ENCODE data around the gene XRCC5. TPM values are rescaled to one million over a fixed set of nuclear protein-coding genes. Genes with fewer than 3 reads are reported as not detected.

XRCC5 gene
- total and polyA plus RNA-seq, 7 experiments from 2014 or later = 168 to 347 (median 231) TPM

DNA sequence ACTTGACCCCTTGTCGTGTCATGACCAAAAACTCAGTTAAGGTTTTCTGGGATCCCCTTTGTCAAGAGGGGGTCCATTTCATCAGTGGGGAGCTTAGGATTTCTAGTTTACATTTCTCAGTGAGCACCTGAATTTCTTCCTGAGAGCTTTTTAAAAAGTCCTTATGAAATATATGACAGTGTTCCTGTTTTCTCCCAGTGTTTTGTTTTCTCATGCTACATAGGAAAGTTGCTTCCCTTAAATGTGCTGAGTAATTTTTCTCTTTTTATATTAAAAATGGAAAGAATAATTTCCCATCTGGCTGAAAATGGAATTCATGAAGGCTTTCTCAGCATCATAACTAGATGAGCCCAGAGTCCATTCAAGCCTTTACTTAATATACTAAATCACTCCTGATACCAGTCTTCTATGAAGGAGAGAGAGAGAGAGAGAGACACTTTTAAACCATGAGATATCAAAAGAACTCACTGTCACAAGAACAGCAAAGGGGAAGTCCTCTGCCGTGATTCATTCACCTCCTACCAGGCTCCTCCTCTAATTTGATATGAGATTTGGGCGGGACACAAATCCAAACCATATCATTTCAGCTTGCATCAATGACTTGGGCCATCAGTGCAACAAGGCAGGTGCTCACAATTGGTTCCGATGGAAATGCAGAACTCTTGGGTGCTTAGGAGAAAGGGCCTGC is 61.1 kb downstream of the XRCC5 start:
- DNase-seq (no peak), ATAC-seq (peak; percentile 36)
- no peaks in the 10 kb centered on the region for H3K27me3 ChIP-seq (ENCODE audit: control insufficient read depth in 2 of 2, insufficient read depth in 2 of 2, low read length in 2 of 2)
- H3K4me3 ChIP-seq (ENCODE audit: low read length) = no peak overlapping the region
- Mint-ChIP-seq H3K4me1 (peaks cover 20 to 79% (median 68%) of the 10 kb centered on the region in 7 donors), H3K36me3 (peaks cover 17 to 72% (median 54%) of the 10 kb centered on the region in 5 donors), H3K4me3 (no peak overlapping the region), H3K27me3 (no peaks in the 10 kb centered on the region), H3K9me3 (peaks cover 0 to 3% (median 0%) of the 10 kb centered on the region in 11 donors), H3K27ac (peak overlapping the region in 3 of 9 donors; percentile 48 to 61 (median 58))
- peaks cover under 1 to 54% (median 17%) of the 10 kb centered on the region in 3 experiments for H3K36me3 ChIP-seq (ENCODE audit: control insufficient read depth in 2 of 3, insufficient read depth in 3 of 3, low read length in 3 of 3)
- ChIA-PET CTCF (no interaction called here), POLR2A (interaction anchor here (0.6 to 1.3 kb wide), 3 partner anchors 18 to 32 kb away, joined by 3 to 6 read pairs (median 3); no protein-coding TSS in a partner anchor)
- no peaks in the 10 kb centered on the region for H3K9me3 ChIP-seq (ENCODE audit: control insufficient read depth in 2 of 3, low read length in 3 of 3)
- H3K27ac ChIP-seq (ENCODE audit: low read depth, low read length) = no peak overlapping the region
- intact Hi-C loops (cut with micrococcal nuclease) = no loop called here
- H3K4me1 ChIP-seq (ENCODE audit: control insufficient read depth in 2 of 2, insufficient read depth in 2 of 2, low read length in 2 of 2) = no peaks in the 10 kb centered on the region

DNA sequence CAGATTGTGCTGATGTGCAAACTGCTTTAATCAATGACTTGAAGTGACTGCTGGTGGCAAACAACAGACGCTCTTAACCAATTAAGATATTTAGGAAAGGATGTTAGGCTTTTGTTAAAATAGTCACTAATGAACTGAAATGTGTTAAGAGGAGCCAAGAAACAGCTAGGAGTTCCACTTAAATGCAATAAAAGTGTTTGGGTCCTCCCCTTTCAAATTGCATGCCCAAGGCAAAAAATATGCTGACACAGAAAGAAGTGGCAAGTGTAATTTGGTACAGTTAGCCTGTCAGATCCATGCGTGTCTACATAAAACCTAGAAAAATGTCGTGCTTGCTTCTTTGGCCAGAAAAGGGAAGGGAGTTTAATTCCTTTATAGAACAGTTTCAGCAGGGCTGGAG is 61.9 kb downstream of the XRCC5 start:
- ATAC-seq = no peak
- H3K4me3 Mint-ChIP-seq = no peak overlapping the region
- H3K27me3 Mint-ChIP-seq = no peaks in the 10 kb centered on the region
- CTCF ChIA-PET = no interaction called here
- Histone ChIP-seq H3K27me3 (ENCODE audit: control insufficient read depth in 2 of 2, insufficient read depth in 2 of 2, low read length in 2 of 2) (no peaks in the 10 kb centered on the region), H3K27ac (ENCODE audit: low read depth, low read length) (no peak overlapping the region), H3K9me3 (ENCODE audit: control insufficient read depth in 2 of 3, low read length in 3 of 3) (no peaks in the 10 kb centered on the region), H3K36me3 (ENCODE audit: control insufficient read depth in 2 of 3, insufficient read depth in 3 of 3, low read length in 3 of 3) (peaks cover 0 to 53% (median 10%) of the 10 kb centered on the region in 3 experiments), H3K4me3 (ENCODE audit: low read length) (no peak overlapping the region), H3K4me1 (ENCODE audit: control insufficient read depth in 2 of 2, insufficient read depth in 2 of 2, low read length in 2 of 2) (no peaks in the 10 kb centered on the region)
- peaks cover 17 to 78% (median 66%) of the 10 kb centered on the region in 7 donors for H3K4me1 Mint-ChIP-seq
- intact Hi-C loops (cut with micrococcal nuclease) = no loop called here
- H3K36me3 Mint-ChIP-seq = peaks cover 21 to 72% (median 52%) of the 10 kb centered on the region in 5 donors
- H3K9me3 Mint-ChIP-seq = peaks cover 0 to 3% (median 0%) of the 10 kb centered on the region in 11 donors
- DNase-seq = no peak
- POLR2A ChIA-PET = interaction anchor here (1.3 kb wide), 1 partner anchor 18 kb away, joined by 3 read pairs; no protein-coding TSS in a partner anchor
- H3K27ac Mint-ChIP-seq = peak overlapping the region in 1 of 9 donors; percentile 61

DNA sequence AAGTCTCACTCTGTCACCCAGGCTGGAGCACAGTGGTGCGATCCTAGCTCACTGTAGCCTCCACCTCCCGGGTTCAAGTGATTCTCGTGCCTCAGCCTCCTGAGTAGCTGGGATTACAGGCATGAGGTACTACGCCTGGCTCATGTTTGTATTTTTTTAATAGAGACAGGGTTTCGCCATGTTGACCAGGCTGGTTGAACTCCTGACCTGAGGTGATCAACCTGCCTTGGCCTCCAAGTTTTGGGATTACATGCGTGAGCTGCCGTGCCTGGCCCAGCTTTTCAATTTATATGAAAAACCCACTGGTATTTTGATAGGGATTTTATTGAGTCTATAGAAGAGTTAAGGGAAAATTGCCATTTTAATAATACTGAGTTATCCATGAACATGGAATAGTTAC is 63.3 kb downstream of the XRCC5 start:
- DNase-seq = no peak
- Histone ChIP-seq H3K4me3 (ENCODE audit: low read length) (no peak overlapping the region), H3K27me3 (ENCODE audit: control insufficient read depth in 2 of 2, insufficient read depth in 2 of 2, low read length in 2 of 2) (no peaks in the 10 kb centered on the region), H3K27ac (ENCODE audit: low read depth, low read length) (no peak overlapping the region), H3K9me3 (ENCODE audit: control insufficient read depth in 2 of 3, low read length in 3 of 3) (no peaks in the 10 kb centered on the region), H3K4me1 (ENCODE audit: control insufficient read depth in 2 of 2, insufficient read depth in 2 of 2, low read length in 2 of 2) (no peaks in the 10 kb centered on the region), H3K36me3 (ENCODE audit: control insufficient read depth in 2 of 3, insufficient read depth in 3 of 3, low read length in 3 of 3) (peaks cover 0 to 45% (median 10%) of the 10 kb centered on the region in 3 experiments)
- ChIA-PET POLR2A (no interaction called here), CTCF (no interaction called here)
- Mint-ChIP-seq H3K27me3 (no peaks in the 10 kb centered on the region), H3K27ac (peak overlapping the region in 1 of 9 donors; percentile 40), H3K9me3 (peaks cover 0 to 3% (median 0%) of the 10 kb centered on the region in 11 donors), H3K4me3 (no peak overlapping the region), H3K36me3 (peaks cover 21 to 76% (median 54%) of the 10 kb centered on the region in 5 donors), H3K4me1 (peaks cover 21 to 80% (median 68%) of the 10 kb centered on the region in 7 donors)
- intact Hi-C loops (cut with micrococcal nuclease) = no loop called here
- ATAC-seq = no peak

DNA sequence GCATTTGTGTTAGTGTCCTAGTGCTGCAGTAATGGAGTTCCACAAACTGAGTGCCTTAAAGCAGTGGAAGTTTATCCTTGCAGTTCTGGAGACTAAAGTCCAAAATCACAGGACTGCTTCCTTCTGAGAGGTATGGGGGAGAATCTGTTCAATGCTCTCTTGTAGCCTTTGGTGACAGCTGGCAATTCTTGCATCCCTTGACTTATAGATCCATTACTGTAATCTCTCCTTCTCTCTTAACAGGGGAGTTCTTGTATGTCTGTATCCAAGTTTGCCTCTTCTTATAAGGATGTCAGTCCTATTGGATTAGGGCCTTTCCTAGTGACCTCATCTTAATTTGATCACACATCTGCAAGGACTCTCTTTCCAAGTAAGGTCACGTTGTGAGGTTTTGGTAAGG is 69.9 kb downstream of the XRCC5 start:
- DNase-seq = no peak
- Histone ChIP-seq H3K36me3 (ENCODE audit: control insufficient read depth in 2 of 3, insufficient read depth in 3 of 3, low read length in 3 of 3) (peaks cover 0 to 44% (median 5%) of the 10 kb centered on the region in 3 experiments), H3K27me3 (ENCODE audit: control insufficient read depth in 2 of 2, insufficient read depth in 2 of 2, low read length in 2 of 2) (no peaks in the 10 kb centered on the region), H3K27ac (ENCODE audit: low read depth, low read length) (no peak overlapping the region), H3K4me3 (ENCODE audit: low read length) (no peak overlapping the region), H3K4me1 (ENCODE audit: control insufficient read depth in 2 of 2, insufficient read depth in 2 of 2, low read length in 2 of 2) (peaks cover 0 to 6% of the 10 kb centered on the region in 2 donors), H3K9me3 (ENCODE audit: control insufficient read depth in 2 of 3, low read length in 3 of 3) (no peaks in the 10 kb centered on the region)
- H3K27me3 Mint-ChIP-seq = no peaks in the 10 kb centered on the region
- peaks cover 49 to 91% (median 87%) of the 10 kb centered on the region in 7 donors for H3K4me1 Mint-ChIP-seq
- H3K9me3 Mint-ChIP-seq = peaks cover 0 to 3% (median 0%) of the 10 kb centered on the region in 11 donors
- no peak overlapping the region for H3K4me3 Mint-ChIP-seq
- peaks cover 28 to 76% (median 53%) of the 10 kb centered on the region in 5 donors for H3K36me3 Mint-ChIP-seq
- ATAC-seq = no peak
- ChIA-PET CTCF (no interaction called here), POLR2A (no interaction called here)
- intact Hi-C loops (cut with micrococcal nuclease) = no loop called here
- peak overlapping the region in 5 of 9 donors; percentile 3 to 86 (median 29) for H3K27ac Mint-ChIP-seq

DNA sequence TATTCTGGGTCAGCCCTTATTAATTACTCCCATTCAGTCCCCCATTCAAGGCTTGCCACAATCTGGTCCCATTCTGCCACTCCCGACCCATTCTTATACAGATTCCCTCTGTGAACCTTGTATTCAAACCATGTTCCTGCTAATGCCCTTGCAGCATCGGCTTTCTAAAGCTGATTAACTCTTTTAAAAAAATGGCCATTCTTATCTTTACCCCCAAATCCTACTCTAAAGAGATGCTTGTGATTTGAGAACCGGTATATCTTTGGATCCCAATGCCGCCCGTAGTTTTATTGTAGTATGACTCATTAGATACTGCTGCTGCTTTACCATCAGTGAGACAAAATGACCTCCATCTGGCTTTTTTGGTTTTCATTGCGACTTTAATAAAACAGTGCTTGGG is 72.2 kb downstream of the XRCC5 start:
- peaks cover 64 to 92% (median 85%) of the 10 kb centered on the region in 7 donors for H3K4me1 Mint-ChIP-seq
- no peak overlapping the region for H3K27ac ChIP-seq (ENCODE audit: low read depth, low read length)

DNA sequence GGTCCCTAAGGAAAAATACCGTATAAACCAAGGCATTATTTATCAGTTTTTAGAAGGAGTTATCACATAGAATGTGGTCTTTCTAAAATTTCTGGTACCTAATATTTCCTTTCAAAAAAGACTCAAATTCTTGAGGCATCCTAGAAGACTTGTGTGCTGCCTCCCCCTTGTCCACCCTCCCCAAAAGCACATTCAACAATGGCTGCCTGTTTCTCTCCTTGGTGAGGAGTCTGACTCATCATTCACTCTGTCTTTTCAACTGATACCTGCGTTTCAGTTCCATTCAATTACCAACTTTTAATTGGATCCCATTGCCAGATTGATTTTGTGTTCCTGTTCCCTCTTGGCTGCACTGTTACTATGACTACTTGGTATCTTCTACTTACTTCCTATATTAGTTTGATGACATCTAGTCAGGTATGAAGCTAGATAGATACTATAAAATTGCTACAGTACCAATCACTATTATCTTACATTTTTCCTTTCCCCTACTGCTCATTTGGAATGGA is 72.9 kb downstream of the XRCC5 start:
- peaks cover 64 to 92% (median 85%) of the 10 kb centered on the region in 7 donors for H3K4me1 Mint-ChIP-seq
- peak overlapping the region in 7 of 9 donors; percentile 9 to 84 (median 44) for H3K27ac Mint-ChIP-seq
- POLR2A ChIA-PET = no interaction called here
- intact Hi-C loops (cut with micrococcal nuclease) = no loop called here
- H3K36me3 Mint-ChIP-seq = peaks cover 17 to 62% (median 35%) of the 10 kb centered on the region in 5 donors
- CTCF ChIA-PET = no interaction called here
- no peaks in the 10 kb centered on the region for H3K27me3 Mint-ChIP-seq
- H3K4me3 Mint-ChIP-seq = peak overlapping the region in 3 of 10 donors; percentile 6 to 21 (median 16)
- no peak overlapping the region for H3K27ac ChIP-seq (ENCODE audit: low read depth, low read length)
- H3K27me3 ChIP-seq (ENCODE audit: control insufficient read depth in 2 of 2, insufficient read depth in 2 of 2, low read length in 2 of 2) = no peaks in the 10 kb centered on the region
- peaks cover 0 to 29% (median 0%) of the 10 kb centered on the region in 3 experiments for H3K36me3 ChIP-seq (ENCODE audit: control insufficient read depth in 2 of 3, insufficient read depth in 3 of 3, low read length in 3 of 3)
- H3K4me3 ChIP-seq (ENCODE audit: low read length) = no peak overlapping the region
- DNase-seq = no peak
- H3K4me1 ChIP-seq (ENCODE audit: control insufficient read depth in 2 of 2, insufficient read depth in 2 of 2, low read length in 2 of 2) = peaks cover 0 to 6% of the 10 kb centered on the region in 2 donors
- H3K9me3 ChIP-seq (ENCODE audit: control insufficient read depth in 2 of 3, low read length in 3 of 3) = no peaks in the 10 kb centered on the region
- H3K9me3 Mint-ChIP-seq = peaks cover 0 to 2% (median 0%) of the 10 kb centered on the region in 11 donors
- no peak for ATAC-seq

More for the DNA sequence above, 72.2 kb downstream of the XRCC5 start:
- ChIA-PET POLR2A (no interaction called here), CTCF (no interaction called here)
- no peak overlapping the region for H3K4me3 ChIP-seq (ENCODE audit: low read length)
- Mint-ChIP-seq H3K4me3 (no peak overlapping the region), H3K27me3 (no peaks in the 10 kb centered on the region), H3K27ac (peak overlapping the region in 3 of 9 donors; percentile 0 to 63 (median 37)), H3K9me3 (peaks cover 0 to 2% (median 0%) of the 10 kb centered on the region in 11 donors), H3K36me3 (peaks cover 17 to 67% (median 40%) of the 10 kb centered on the region in 5 donors)
- H3K9me3 ChIP-seq (ENCODE audit: control insufficient read depth in 2 of 3, low read length in 3 of 3) = no peaks in the 10 kb centered on the region
- H3K4me1 ChIP-seq (ENCODE audit: control insufficient read depth in 2 of 2, insufficient read depth in 2 of 2, low read length in 2 of 2) = peaks cover 0 to 6% of the 10 kb centered on the region in 2 donors
- DNase-seq (no peak), ATAC-seq (no peak)
- no peaks in the 10 kb centered on the region for H3K27me3 ChIP-seq (ENCODE audit: control insufficient read depth in 2 of 2, insufficient read depth in 2 of 2, low read length in 2 of 2)
- peaks cover 0 to 29% (median 0%) of the 10 kb centered on the region in 3 experiments for H3K36me3 ChIP-seq (ENCODE audit: control insufficient read depth in 2 of 3, insufficient read depth in 3 of 3, low read length in 3 of 3)
- intact Hi-C loops (cut with micrococcal nuclease) = no loop called here
